Fibroblast of mammary gland (primary cell): ENCODE measurements around the gene PAX3.

ENCODE experiments used
- DNase-seq: peaks from one replicate; pipeline ENCODE4 v3.0.0-alpha.2; 2010; ENCODE audit warnings: low read depth
- H3K4me3 ChIP-seq: 2 replicates; pipeline ENCODE4 v1.5.1; 2011; ENCODE audit warnings: low read depth, mild to moderate bottlenecking, low read length, moderate library complexity; ENCODE audit not compliant: control insufficient read depth
- TF ChIP-seq, protein P1 (sequence below): conservative IDR thresholded peaks from 2 replicates; pipeline ENCODE4 v1.5.1; 2011; ENCODE audit warnings: low read depth, low read length, inconsistent platforms; ENCODE audit not compliant: control insufficient read depth, insufficient read depth

The PAX3 gene

DNA sequence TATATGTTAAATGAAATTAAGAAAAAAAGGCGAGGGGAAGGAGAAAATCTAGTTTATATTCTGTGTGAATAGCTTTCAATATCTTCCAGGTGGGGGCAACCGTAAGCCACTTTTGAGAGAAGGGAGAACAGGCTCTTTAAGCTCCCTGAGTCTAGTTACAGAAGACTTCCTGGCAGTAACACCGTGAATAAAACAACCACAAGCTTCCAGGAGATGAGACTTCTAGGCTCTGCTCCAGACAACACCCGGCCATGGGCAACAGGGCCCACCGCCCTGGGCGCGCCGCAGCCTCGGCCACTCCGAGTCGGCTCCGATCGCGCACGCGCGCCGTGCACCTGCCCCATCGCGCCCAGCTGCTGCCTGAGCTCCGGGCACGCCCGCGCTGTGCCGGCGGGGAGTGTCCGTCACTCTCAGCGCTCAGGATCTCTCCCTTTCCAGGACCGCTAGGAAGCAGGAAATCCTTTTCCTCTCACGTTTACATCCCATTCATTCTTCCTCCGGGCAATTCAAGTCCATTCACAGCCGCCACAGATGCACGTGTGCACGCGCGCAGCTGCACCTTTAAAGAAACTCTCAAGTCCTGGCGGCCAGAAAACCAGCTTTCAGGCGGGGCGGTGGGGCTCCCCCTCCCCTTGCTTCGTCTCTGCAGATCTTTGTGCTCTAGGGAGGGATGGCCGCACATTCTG, 19.4 kb upstream of the PAX3 start:
- peak; percentile 57 for DNase-seq
- peak overlapping the region; percentile 9 for H3K4me3 ChIP-seq
- TF ChIP-seq, protein P1, sequence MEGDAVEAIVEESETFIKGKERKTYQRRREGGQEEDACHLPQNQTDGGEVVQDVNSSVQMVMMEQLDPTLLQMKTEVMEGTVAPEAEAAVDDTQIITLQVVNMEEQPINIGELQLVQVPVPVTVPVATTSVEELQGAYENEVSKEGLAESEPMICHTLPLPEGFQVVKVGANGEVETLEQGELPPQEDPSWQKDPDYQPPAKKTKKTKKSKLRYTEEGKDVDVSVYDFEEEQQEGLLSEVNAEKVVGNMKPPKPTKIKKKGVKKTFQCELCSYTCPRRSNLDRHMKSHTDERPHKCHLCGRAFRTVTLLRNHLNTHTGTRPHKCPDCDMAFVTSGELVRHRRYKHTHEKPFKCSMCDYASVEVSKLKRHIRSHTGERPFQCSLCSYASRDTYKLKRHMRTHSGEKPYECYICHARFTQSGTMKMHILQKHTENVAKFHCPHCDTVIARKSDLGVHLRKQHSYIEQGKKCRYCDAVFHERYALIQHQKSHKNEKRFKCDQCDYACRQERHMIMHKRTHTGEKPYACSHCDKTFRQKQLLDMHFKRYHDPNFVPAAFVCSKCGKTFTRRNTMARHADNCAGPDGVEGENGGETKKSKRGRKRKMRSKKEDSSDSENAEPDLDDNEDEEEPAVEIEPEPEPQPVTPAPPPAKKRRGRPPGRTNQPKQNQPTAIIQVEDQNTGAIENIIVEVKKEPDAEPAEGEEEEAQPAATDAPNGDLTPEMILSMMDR = peak; percentile 46

DNA sequence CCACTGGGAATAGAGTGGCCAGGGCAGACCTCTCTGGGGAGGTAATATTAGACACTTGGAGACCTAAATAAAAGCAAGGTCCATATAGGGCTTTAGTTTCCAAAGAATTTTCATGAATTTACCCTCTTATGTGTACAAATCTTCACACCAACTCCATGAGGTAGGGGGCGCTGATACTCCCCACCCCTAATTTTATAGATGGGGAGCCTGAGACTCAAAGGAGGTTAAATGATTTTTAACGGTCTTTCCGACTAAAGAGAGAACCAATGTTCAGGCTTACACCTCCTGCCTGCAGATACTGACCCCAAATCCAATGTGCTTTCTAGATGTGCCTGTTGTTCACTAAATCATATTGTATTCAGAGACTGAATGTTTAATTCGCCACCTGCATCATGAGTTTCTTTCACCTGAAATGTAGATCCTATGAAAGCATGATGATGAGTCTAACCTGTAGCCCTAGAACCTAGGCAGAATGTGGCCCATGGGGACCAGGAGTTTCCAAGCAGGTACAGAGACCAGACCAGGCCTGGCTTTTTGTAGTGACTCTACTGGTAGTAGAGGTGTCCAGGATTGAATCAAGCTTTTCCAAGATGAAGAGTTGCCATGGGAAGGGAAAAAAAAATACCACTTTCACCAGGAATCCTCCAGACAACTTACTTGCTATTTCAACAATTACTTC, 16.8 kb upstream of the PAX3 start:
- H3K4me3 ChIP-seq = no peak overlapping the region
- TF ChIP-seq, protein P1 = peak; percentile 9
- no peak for DNase-seq

DNA sequence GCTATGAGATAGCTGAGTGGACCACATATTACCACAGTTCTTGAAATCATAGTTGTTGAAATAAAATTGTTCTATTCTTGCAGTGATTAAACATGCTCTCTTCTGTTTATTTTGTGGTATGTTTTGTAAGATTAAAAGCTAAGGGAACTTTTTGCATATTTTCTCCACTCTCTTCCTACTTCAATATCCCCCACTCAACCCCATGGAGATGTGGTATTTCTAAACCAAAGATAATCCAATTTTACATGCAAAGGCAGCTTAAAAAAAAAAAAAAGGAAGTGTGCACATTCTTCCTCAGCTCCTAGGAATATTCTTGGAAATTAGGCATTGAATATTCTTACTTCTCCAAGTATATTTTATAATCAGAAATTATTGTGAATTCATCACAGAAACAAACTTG, 15.0 kb upstream of the PAX3 start:
- DNase-seq = no peak
- no peak overlapping the region for H3K4me3 ChIP-seq
- TF ChIP-seq, protein P1 = no peak

DNA sequence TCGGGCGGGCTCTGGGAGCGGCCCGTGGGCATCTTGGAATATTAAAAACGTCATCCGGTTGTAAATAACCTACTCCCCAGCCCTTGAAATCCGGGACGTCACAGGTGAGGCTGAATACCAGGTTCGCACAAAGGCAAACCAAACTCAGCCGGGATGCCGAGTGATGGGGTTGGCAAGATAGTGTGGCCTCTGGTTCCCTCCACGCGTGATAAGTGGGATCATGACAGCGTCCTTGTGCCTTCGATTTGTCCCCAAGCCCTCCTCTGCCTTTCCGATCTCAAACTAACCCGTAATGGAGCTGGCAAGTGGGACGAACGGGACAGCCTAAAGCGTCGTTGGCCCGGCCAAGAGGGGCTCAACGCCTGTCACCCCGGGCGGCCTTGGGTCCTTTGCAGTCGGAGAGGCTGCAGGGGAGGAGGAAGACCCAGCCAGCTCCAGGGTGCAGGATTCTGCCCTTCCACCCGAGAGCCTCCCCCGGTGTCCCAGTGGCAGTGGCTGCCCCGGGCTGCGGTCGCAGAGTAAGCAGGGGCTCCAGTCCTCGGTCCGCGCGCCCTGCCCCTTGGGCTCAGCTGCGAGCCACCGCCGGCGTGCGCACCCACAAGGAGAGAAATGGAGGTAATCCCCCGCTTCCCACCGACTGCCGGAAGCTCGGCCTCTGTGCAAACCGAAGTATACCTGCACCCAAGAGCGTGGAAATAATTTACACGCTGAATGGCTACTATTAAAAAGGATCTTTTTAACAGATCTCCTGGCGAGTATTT, 13.4 kb upstream of the PAX3 start:
- no peak overlapping the region for H3K4me3 ChIP-seq
- no peak for DNase-seq
- TF ChIP-seq, protein P1 = no peak

DNA sequence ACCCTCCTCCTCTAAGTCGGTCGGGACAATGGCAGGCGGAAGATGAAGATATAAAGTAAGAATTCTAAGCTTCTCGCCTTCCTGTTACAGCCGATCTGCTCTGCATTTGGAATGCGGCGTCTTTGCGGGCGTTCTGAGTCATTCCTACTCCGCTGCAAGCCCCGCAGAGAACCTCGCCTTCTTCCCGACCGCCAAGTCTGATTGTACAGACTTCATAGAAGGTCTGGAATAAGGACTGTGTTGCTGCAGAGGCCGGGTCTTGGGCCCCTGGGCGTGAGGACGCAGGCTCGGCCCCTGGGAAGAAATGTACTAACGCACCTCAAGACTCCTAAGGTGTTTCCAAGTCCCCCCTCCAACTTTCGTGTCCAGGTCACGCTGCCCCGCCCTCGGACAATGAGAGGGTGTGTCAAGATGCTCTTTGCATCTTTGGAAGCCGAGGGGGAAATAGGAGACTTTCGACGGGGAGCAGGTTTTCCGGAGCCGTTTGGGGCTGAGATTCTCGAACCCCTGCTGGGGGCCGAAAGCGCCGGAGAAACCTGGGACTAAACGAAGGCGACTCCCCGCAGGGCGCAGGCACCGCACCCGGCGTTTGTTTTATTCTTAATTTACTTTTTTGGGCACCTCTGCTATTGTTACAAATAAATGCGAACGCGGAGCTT, 12.7 kb upstream of the PAX3 start:
- H3K4me3 ChIP-seq = no peak overlapping the region
- DNase-seq = no peak
- TF ChIP-seq, protein P1 = no peak

DNA sequence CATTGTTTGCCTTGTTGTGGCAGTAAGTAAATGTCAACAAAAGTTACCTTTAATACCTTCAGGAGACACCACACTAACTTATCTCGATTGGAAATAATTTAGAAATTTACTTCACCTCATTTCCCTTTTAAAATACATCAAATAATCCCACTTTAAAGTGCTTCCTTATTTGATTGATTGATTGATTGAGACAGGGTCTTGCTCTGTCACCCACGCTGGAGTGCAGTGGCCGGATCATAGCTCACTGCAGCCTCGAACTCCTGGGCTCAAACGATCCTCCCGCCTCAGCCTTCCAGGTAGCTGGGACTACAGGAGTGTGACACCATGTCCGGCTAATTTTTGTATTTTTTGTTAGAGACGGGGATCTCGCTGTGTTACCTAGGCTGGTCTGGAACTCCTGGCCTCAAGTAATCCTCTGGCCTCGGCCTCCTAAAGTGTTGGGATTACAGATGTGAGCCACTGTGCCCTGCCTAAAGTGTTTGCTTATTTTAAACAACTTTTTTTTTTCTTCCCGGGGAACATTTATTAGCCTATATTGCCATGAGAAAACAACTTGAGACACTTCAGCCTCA, 12.0 kb upstream of the PAX3 start:
- DNase-seq = no peak
- no peak overlapping the region for H3K4me3 ChIP-seq
- TF ChIP-seq, protein P1 = no peak
